Stimulated activated CD4-positive, alpha-beta T cell treated with anti-CD3 and anti-CD28 coated beads, Interleukin-2, amount 100 ng/mL, for 4 hours (primary cell): ENCODE results near the gene MUC6.

Experiments
- DNase-seq: peaks from one replicate; pipeline ENCODE4 v3.0.0-alpha.2; 2020; ENCODE audit warnings: low read depth

The MUC6 gene

GRCh38 chr11:1052133-1053011 lies 15.9 kb upstream of the MUC6 start:
- DNase-seq: no peak

- DNase-seq: no peak
Observed at GRCh38 chr11:1051356-1052132, 15.0 kb upstream of the MUC6 start.

- DNase-seq: peak; percentile 59
Observed at GRCh38 chr11:1050581-1051355, 14.2 kb upstream of the MUC6 start.

DNA sequence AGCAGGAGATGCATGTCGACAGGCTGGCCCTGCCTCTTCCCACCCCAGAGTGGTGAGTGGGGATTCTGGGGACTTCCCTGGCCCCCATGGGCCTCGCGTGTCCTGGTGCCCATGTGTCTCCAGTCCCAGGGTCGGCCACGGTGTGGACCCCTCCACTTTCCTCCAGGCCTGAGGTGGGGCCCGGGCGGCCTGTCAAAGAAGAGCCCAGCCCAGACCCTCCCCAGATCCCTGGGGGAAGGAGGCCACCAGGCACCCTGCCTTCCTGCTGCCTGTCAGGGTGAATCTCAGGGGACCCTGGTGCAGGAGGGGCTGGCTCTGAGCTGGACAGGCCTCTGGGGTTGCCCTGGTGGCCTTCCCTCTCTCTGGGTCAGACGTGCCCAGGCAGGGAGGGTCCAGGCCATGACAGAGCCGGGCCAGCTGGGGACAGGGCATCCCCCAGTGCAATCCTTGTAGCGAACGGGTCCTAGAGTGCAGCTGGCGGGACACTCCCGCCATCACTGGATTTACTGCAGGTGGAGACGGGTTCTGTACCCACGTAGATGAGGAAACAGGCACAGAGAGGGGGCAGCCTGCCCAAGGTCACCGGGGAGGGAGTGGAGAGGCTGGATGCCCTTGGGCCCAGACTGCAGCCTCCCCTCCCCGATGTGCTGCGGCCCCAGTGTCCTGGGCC lies 13.5 kb upstream of the MUC6 start:
- DNase-seq: no peak

DNA sequence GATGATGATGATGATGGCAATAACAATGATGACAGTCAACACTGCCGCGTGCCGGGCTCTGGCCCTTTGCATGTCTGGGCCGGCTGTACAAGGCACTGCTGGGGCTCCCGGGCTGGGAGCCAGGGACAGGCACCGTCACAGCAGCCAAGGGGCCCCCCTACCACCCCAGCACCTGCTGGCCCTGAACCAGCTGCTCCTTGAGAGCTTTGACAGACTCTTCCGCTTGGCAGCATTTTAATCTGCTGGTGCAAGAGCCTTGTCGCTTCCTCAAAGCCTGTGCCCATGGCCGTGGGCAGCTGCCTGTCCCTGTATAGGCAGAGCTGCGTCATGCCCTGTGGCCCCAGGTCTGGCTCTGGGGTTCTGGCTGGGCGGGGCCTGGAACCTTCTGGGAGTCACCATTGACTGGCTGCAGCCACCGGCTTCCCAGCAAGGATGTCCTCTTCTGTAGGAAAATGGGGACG lies 12.9 kb upstream of the MUC6 start:
- DNase-seq: no peak

- no peak for DNase-seq
Observed at GRCh38 chr11:1049071-1049405, 12.5 kb upstream of the MUC6 start.

GRCh38 chr11:1048375-1049070 lies 12.0 kb upstream of the MUC6 start:
- DNase-seq: no peak

- DNase-seq: no peak
Observed at GRCh38 chr11:1047595-1048156, 11.2 kb upstream of the MUC6 start.

- no peak for DNase-seq
Observed at GRCh38 chr11:1044160-1044559, 7.6 kb upstream of the MUC6 start.

- no peak for DNase-seq
Observed at GRCh38 chr11:1043563-1044096, 7.1 kb upstream of the MUC6 start.

GRCh38 chr11:1042626-1043562 lies 6.4 kb upstream of the MUC6 start:
- DNase-seq: no peak

DNA sequence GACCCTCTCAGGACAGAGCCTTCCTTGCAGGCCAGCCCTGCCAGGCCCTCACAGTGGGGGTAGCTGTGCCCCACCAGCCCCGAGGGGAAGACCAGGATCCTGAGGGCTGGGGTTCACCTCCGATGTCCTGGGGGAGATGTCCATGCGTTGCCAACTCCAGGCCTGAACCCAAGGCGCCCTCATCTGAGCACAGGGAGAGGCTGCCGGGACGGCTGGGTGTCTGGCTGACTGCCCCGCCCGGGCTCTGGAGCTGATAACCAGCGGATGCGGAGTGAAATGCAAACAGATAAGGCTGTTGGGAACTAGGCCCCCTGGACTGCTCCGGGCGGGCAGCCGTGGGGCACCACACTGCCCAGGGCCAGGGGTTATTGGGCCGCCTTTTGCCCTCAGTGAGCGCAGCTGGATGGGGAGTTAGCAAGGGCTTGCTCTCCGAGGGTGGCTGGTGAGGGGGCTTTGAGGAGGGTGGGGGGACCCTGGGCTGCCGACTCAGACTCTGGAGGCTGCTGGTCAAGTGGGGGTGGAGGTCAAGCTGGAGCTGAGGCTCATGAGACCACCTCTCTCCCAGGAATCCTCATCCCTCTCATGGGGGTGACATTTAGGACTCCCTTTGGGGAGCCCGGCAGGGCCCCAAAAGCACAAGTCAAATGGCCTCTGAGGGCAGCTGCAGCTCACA lies 5.6 kb upstream of the MUC6 start:
- no peak for DNase-seq

DNA sequence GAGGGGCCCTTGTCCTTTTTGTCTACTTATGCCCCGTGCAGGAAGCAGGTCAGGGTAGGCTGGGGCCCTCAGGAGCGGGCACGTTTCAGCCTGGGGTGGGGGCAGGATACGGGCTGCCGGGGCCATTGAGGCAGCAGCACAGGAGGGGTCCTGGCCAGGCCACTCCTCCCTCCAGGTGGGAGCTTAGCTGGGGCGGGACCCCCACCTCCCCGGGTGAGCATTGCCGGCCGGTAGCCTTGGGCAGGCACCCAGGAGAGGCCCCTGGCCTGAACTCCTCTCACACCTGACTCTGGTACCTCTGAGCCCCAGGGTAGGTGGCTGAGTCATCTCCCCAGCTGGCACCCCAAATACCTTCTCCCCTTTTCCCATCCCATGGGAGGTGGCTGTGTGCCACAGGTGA lies 5.0 kb upstream of the MUC6 start:
- DNase-seq: no peak

DNA sequence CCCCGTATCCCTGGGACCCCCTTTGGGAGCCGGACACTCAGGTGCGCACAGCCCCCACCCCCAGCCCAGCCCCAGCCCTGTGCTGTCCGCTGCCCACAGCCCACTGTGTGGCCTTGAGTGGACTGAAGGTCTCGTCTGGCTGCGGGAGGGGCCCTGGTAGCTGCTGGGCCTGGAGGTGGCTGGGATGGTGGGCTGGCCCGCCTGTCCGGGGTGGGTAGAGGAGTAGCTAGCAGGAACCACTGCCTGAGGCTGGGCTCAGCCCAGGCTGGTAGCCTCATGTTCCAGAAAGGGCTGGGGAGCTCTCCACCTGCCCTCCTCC lies 4.6 kb upstream of the MUC6 start:
- no peak for DNase-seq

DNA sequence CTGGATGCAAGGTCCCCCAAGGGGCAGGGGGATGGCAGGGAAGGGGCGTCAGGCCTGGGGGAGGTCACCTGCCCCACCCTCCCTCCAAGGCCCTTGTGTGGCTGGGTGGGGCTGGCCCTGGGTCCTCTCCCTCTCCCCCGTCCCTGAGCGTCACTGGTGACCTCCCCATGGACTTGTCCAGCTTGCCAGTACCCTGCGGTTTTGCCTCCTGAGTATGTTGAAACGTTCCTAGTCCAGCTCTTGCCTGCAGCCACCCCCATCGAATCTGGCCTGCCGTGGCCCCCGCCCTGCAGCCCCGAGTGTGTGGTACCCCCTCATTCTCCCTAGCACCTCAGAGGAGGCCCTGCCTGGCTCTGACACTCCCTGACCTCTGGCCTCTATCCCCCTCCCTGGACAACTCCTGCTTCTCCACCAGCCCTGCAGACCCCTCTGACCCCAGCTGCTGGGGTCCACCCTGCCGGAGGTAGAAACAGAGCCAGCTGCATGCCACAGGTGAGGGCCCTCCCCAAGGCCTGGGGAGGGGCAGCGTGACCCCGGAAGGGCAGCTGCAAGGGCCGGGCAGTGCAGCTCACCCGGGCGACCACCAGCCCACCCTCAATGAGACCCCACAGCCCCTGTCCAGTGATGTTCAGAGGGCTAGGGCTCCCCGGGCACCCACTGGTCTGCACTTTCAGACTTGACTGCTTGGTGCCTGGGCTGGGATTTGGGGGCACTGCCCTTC lies 4.1 kb upstream of the MUC6 start:
- DNase-seq: no peak

DNA sequence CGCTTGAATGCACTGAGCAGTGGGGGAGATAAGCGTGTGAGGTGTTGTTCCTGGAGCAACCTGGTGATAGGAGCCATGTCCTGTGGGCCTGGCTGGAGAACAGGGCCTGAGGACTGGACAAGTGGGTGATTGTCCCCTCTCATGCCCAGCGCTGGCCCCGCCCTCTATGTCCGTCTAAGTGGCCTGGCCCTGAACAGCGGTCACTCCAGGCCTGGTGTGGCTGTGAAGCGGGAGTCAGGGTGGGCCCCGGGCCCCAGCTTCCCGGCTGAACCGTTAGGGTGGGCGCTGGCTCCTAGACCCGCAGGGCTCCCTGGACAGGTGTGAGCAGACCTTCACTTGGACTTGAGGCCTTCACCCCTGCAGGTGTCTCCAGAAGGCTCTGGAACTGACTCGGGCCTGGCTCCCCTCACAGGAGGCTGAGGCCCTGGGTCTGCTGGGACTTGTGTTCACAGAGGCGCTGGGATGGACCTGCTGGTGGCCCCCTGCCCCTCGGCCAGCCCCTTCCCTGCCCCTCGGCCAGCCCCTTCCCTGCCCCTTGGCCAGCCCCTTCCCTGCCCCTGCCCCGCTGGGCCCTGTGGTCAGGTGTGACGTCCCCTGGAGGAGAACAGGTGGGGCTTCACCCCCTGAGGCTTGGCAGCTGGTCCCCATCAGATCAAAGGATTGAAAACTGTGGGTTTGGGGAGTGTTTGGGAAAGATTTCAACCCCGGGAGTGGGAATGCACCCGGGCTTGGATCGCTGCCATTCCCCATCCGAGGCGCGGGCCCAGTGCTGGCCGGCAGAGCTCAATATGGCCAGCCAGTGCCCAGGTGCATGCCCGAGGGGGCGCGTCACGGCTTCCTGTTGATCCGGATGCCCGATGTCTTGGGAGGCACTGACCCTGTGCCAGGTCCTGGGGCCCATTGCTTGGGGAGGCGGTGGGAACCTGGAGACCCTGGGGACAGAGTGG lies 3.2 kb upstream of the MUC6 start:
- DNase-seq: no peak

DNA sequence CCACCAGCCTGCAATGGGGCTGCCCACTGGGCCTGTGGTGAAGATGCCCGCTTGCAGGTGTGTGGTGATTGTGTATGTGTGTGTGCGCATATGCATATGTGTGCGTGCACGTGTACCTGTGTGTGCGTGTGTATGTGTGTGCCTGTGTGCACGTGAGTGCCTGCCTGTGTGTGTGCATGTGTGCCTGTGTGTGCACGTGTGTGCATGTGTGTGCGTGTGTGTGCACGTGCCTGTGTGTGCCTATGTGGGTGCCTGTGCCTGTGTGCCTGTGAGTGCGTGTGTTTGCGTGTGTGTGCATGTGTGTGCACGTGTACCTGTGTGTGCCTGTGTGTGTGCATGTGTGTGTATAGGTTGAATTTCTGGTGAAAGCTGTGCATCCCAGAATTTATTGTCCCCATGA lies 2.4 kb upstream of the MUC6 start:
- no peak for DNase-seq
